ENCODE data around the gene CCDC9. TPM values are rescaled to one million over a fixed set of nuclear protein-coding genes. Genes with fewer than 3 reads are reported as not detected.

Gene CCDC9
- total and polyA plus RNA-seq, 2 of the 13 experiments (the other 11 are each of a cell fraction or from before 2014, with no cell fraction given), result 2.9 to 6.3 TPM

- TF ChIP-seq POGZ (CRISPR knock-in tag; IDR thresholded peaks at IDR 0.05) (no peak), ZNF121 (CRISPR knock-in tag; IDR thresholded peaks at IDR 0.05) (peak; percentile 83)
These were observed 56.2 kb downstream of the CCDC9 start (continued) for GRCh38 chr19:47312366-47313006.

DNA sequence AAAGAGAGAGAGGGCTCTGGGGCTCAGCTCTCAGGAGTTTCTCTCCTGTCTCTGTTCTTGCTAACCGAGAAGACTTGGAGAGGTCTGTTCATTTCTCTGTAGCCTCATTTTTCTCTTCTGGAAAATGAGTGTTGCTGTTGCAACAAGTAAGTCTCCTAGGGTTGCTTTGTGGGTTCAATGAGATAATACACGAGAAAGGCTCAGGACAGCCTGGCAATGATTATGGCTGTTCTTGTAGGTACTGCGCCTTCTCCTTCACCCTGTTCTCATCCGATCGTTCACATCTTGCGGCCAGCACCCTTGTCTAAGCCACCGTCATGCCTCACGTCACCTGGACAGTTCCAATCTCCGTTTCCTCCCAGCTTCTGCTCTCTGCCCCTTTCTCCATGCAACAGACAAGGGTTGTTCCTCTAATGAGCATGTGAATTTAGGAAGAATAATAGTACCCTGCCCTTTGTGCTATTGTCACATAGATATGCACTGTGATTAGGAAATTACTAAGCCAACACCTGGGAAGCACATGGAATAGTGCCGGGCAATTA is 57.5 kb downstream of the CCDC9 start:
- no TSS peak for BruUV-seq (replicated peaks)
- Histone ChIP-seq H3K27ac (ENCODE audit: extremely low read length, insufficient read depth, low read length) (peak overlapping the region; percentile 59), H3K9ac (ENCODE audit: insufficient read depth, low read depth, low read length) (peak overlapping the region; percentile 54), H3K4me1 (ENCODE audit: insufficient read depth, low read length) (peaks cover 79% of the 10 kb centered on the region), H3K36me3 (replicated peaks in 1 of 2; ENCODE audit: control insufficient read depth in 1 of 2, insufficient read depth in 2 of 2, low read length in 2 of 2) (no peaks in the 10 kb centered on the region), H3K79me2 (ENCODE audit: insufficient read depth, low read length) (no peaks in the 10 kb centered on the region), H3K9me3 (ENCODE audit: low read length) (no peaks in the 10 kb centered on the region), H3K4me3 (replicated peaks in 1 of 3; ENCODE audit: insufficient read depth in 1 of 3, low read depth in 2 of 3, low read length in 3 of 3) (peak overlapping the region in 1 of 3 experiments; percentile 11; a peak in 1 of 6 replicates), H3K27me3 (ENCODE audit: control insufficient read depth in 1 of 2, insufficient read depth in 2 of 2, low read length in 2 of 2) (no peaks in the 10 kb centered on the region), H3K4me2 (ENCODE audit: low read depth, low read length) (peak overlapping the region; percentile 58), H4K20me1 (ENCODE audit: insufficient read depth, low read length) (no peaks in the 10 kb centered on the region), H2AFZ (ENCODE audit: low read length) (peak overlapping the region; percentile 37)
- ATAC-seq (no peak), DNase-seq (ENCODE audit: low spot score) (no peak), FAIRE-seq (no peak)
- 31% methylated on average over 10 of the region's 10 CpGs for WGBS (ENCODE audit: low lambda C conversion rate)
- intact Hi-C loops (cut with micrococcal nuclease; ENCODE audit: unreplicated experiment) (no loop called here), in situ Hi-C loops (cut with HindIII; ENCODE audit: extremely low pct_ligation_motif_present, low pct_unique_long_range_greater_than_20kb) (no loop called here)
- CTCF ChIA-PET (ENCODE audit: low intra/inter-chr PET ratio, low total read pairs), result interaction anchor here (0.6 kb wide), 1 partner anchor 9 kb away, joined by 3 read pairs; no protein-coding TSS in a partner anchor
- POLR2A ChIA-PET, result interaction anchor here (2.3 kb wide), 1 partner anchor 35 kb away, joined by 7 read pairs; the partner anchor contains the start of gene DHX34
- TF ChIP-seq, protein P1, sequence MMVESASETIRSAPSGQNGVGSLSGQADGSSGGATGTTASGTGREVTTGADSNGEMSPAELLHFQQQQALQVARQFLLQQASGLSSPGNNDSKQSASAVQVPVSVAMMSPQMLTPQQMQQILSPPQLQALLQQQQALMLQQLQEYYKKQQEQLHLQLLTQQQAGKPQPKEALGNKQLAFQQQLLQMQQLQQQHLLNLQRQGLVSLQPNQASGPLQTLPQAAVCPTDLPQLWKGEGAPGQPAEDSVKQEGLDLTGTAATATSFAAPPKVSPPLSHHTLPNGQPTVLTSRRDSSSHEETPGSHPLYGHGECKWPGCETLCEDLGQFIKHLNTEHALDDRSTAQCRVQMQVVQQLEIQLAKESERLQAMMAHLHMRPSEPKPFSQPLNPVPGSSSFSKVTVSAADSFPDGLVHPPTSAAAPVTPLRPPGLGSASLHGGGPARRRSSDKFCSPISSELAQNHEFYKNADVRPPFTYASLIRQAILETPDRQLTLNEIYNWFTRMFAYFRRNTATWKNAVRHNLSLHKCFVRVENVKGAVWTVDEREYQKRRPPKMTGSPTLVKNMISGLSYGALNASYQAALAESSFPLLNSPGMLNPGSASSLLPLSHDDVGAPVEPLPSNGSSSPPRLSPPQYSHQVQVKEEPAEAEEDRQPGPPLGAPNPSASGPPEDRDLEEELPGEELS (CRISPR knock-in tag; IDR thresholded peaks at IDR 0.05), result no peak
- peak; percentile 2 for TF ChIP-seq ASH2L (IDR thresholded peaks at IDR 0.05; ENCODE audit: insufficient read length, low read depth, low read length)
- TF ChIP-seq ZNF564 (CRISPR knock-in tag; IDR thresholded peaks at IDR 0.05), result 0 out of 2 replicates have a peak, but pooled peaks have one; percentile 16
- no peak for TF ChIP-seq ZNF557 (CRISPR knock-in tag; IDR thresholded peaks at IDR 0.05)
- peak; percentile 63 for TF ChIP-seq ZNF12 (CRISPR knock-in tag; IDR thresholded peaks at IDR 0.05)
- TF ChIP-seq ZNF747 (CRISPR knock-in tag; IDR thresholded peaks at IDR 0.05; ENCODE audit: borderline replicate concordance), result 0 out of 2 replicates have a peak, but pooled peaks have one; percentile 3
- TF ChIP-seq ZKSCAN8 (CRISPR knock-in tag; IDR thresholded peaks at IDR 0.05; ENCODE audit: borderline replicate concordance), result no peak
- no peak for TF ChIP-seq EP300 (IDR thresholded peaks at IDR 0.05; ENCODE audit: low read depth in 2 of 2, low read length in 2 of 2)
- no peak for TF ChIP-seq EP300 (CRISPR knock-in tag; IDR thresholded peaks at IDR 0.05; ENCODE audit: borderline replicate concordance)
- no peak for TF ChIP-seq PHF21A (CRISPR knock-in tag; IDR thresholded peaks at IDR 0.05)
- no peak for TF ChIP-seq ZNF609 (CRISPR knock-in tag; IDR thresholded peaks at IDR 0.05; ENCODE audit: borderline replicate concordance)
- TF ChIP-seq SYNCRIP (IDR thresholded peaks at IDR 0.05; ENCODE audit: insufficient read depth, low read depth, low read length), result no peak
- TF ChIP-seq SOX6 (IDR thresholded peaks at IDR 0.05), result no peak
- no peak for TF ChIP-seq SOX6 (CRISPR knock-in tag; IDR thresholded peaks at IDR 0.05)
